ENCODE measurements around the gene ATG2A. TPM values are rescaled to one million over a fixed set of nuclear protein-coding genes. Genes with fewer than 3 reads are reported as not detected.

Gene ATG2A
- total RNA-seq, 3 donors from 2014 or later: 20.6 to 24.1 (median 21.7) TPM

DNA sequence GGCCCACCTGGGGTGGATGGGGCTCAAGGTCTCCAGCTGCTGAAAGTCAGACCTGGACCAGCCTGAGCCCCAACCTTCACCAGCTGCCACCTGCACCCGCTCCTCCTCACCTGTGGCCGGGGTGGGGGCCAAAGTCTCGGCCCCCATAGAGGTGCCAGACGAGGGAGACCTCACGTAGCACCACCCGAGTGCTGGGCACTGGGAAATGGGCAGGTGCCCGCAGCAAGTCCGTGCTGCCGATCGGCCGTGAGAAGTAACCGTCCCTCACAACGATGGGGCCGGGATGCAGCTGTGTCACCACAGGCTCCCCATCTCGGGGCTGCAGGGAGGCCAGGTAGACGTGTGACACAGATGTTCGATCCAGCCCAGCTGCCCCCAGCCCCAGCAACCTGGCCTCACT, 16.2 kb downstream of the ATG2A start:
- Mint-ChIP-seq H3K4me3 (no peak overlapping the region), H3K9me3 (no peaks in the 10 kb centered on the region), H3K36me3 (ENCODE audit: insufficient read depth) (peaks cover 16% of the 10 kb centered on the region), H3K4me1 (ENCODE audit: low read depth) (peaks cover 14% of the 10 kb centered on the region), H3K27me3 (ENCODE audit: low read depth) (no peaks in the 10 kb centered on the region)
- no peak for ATAC-seq
- DNase-seq: no peak

DNA sequence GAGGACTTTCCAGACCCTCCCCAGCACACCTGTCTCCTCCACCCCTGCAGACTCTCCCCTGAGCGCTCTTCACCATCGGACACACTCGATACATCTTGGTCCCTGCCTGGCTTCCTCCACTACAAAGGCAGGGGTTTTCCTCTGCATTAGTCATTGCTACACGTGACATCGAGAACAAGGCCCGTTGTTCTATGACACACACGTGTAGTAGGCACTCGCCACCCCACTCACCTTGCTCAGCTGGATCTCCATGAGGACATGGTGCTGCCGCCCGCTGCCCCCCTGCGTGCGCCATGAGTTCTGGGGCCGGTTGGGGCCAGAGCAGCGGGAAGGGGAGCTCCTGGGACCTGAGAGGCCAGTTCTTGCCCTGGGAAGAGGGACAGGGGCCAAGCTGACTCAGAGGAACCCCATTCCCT, 16.7 kb downstream of the ATG2A start:
- Mint-ChIP-seq H3K4me3 (peak overlapping the region; percentile 48), H3K9me3 (no peaks in the 10 kb centered on the region), H3K4me1 (ENCODE audit: low read depth) (peaks cover 14% of the 10 kb centered on the region), H3K36me3 (ENCODE audit: insufficient read depth) (peaks cover 16% of the 10 kb centered on the region), H3K27me3 (ENCODE audit: low read depth) (no peaks in the 10 kb centered on the region)
- peak; percentile 100 for ATAC-seq
- DNase-seq: peak; percentile 60

- DNase-seq (no peak), ATAC-seq (no peak)
- Mint-ChIP-seq H3K9me3 (no peaks in the 10 kb centered on the region), H3K27me3 (ENCODE audit: low read depth) (no peaks in the 10 kb centered on the region), H3K36me3 (ENCODE audit: insufficient read depth) (peaks cover 16% of the 10 kb centered on the region), H3K4me3 (no peak overlapping the region), H3K4me1 (ENCODE audit: low read depth) (peaks cover 16% of the 10 kb centered on the region)
Measured at GRCh38 chr11:64898541-64898940, 18.5 kb downstream of the ATG2A start.

DNA sequence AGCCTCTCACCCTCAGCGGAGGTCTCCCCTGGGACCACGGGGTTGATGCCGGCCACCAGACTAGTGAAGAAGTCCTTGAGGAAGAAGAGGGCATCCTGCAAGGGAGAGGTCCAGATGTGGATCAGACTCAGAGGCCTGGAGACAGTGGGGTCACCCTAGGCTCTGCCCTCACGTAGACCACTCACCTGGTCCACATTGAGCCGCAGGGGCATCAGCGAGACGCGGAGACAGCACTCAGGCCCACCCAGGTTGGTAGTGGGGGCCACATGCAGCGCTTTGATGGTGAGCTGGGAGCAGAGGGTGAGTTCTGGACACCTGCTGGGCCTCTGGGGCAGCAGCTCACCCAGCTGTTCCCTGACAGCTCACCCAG, 18.9 kb downstream of the ATG2A start:
- DNase-seq (no peak), ATAC-seq (no peak)
- no peak overlapping the region for H3K4me3 Mint-ChIP-seq
- H3K36me3 Mint-ChIP-seq (ENCODE audit: insufficient read depth): peaks cover 16% of the 10 kb centered on the region
- H3K9me3 Mint-ChIP-seq: no peaks in the 10 kb centered on the region
- H3K27me3 Mint-ChIP-seq (ENCODE audit: low read depth): no peaks in the 10 kb centered on the region
- H3K4me1 Mint-ChIP-seq (ENCODE audit: low read depth): peaks cover 16% of the 10 kb centered on the region

- DNase-seq: no peak
- Mint-ChIP-seq H3K36me3 (ENCODE audit: insufficient read depth) (peaks cover 16% of the 10 kb centered on the region), H3K4me3 (no peak overlapping the region), H3K27me3 (ENCODE audit: low read depth) (no peaks in the 10 kb centered on the region), H3K4me1 (ENCODE audit: low read depth) (peaks cover 16% of the 10 kb centered on the region), H3K9me3 (no peaks in the 10 kb centered on the region)
- ATAC-seq: no peak
Measured at GRCh38 chr11:64897381-64898075, 19.5 kb downstream of the ATG2A start.

- no peaks in the 10 kb centered on the region for H3K27me3 Mint-ChIP-seq (ENCODE audit: low read depth)
- no peak for DNase-seq
- H3K4me3 Mint-ChIP-seq: no peak overlapping the region
- peaks cover 11% of the 10 kb centered on the region for H3K36me3 Mint-ChIP-seq (ENCODE audit: insufficient read depth)
- peaks cover 15% of the 10 kb centered on the region for H3K4me1 Mint-ChIP-seq (ENCODE audit: low read depth)
- no peak for ATAC-seq
- no peaks in the 10 kb centered on the region for H3K9me3 Mint-ChIP-seq
Measured at GRCh38 chr11:64896448-64897022, 20.5 kb downstream of the ATG2A start.

GRCh38 chr11:64894812-64895452, 22.1 kb downstream of the ATG2A start:
- ATAC-seq (no peak), DNase-seq (no peak)
- Mint-ChIP-seq H3K27me3 (ENCODE audit: low read depth) (no peaks in the 10 kb centered on the region), H3K4me1 (ENCODE audit: low read depth) (peaks cover 6% of the 10 kb centered on the region), H3K36me3 (ENCODE audit: insufficient read depth) (peaks cover 7% of the 10 kb centered on the region), H3K4me3 (no peak overlapping the region), H3K9me3 (no peaks in the 10 kb centered on the region)

- DNase-seq: peak; percentile 93
- peak; percentile 97 for ATAC-seq
- peaks cover 3% of the 10 kb centered on the region for H3K36me3 Mint-ChIP-seq (ENCODE audit: insufficient read depth)
- peaks cover 2% of the 10 kb centered on the region for H3K4me1 Mint-ChIP-seq (ENCODE audit: low read depth)
- H3K9me3 Mint-ChIP-seq: no peaks in the 10 kb centered on the region
- H3K4me3 Mint-ChIP-seq: no peak overlapping the region
- H3K27me3 Mint-ChIP-seq (ENCODE audit: low read depth): no peaks in the 10 kb centered on the region
Measured at GRCh38 chr11:64894070-64894811, 22.8 kb downstream of the ATG2A start.

DNA sequence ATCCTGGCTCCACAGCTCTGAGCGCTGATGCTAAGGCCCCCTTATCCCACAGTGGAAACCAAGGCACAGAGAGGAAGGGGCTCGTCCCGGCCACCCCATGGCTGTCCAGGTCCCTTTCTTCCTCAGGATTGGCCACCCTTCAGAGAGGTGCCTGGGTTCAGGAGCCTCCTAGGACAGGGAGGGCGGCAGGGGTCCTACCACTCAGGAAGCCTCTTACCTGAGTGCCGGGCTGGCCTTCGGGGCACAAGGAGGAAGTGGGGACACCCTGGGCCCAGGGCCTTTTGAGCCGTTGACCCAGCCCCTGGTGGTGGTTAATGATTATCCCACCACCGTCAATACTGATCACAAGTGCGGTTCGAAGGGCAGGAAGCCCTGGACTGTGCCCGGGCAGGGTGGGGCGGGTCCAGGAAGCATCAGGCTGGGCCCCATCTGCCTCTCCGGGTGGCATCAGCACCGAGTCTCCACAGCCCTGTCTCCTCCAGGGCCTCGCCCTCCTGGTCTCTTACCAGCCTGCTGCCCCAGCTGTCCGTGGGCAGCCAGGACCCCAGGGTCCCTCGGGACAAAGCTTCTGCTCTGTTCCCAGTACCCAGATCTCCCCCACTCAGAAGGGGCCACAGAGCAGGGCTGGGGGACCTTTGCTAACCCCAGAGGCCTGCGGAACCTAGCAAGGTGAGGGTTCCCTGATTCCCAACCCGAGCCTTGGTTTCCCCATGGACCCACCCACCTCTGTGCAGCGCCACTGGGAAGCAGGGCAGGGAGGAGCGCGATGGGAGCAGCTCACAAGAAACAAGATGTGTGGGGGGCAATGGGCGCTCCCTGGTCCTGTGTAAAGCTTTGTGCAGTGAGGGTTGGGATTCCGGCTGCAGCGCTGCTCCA, 23.6 kb downstream of the ATG2A start:
- DNase-seq (no peak), ATAC-seq (no peak)
- Mint-ChIP-seq H3K4me1 (ENCODE audit: low read depth) (peaks cover 2% of the 10 kb centered on the region), H3K9me3 (no peaks in the 10 kb centered on the region), H3K36me3 (ENCODE audit: insufficient read depth) (peaks cover 2% of the 10 kb centered on the region), H3K27me3 (ENCODE audit: low read depth) (no peaks in the 10 kb centered on the region), H3K4me3 (no peak overlapping the region)

DNA sequence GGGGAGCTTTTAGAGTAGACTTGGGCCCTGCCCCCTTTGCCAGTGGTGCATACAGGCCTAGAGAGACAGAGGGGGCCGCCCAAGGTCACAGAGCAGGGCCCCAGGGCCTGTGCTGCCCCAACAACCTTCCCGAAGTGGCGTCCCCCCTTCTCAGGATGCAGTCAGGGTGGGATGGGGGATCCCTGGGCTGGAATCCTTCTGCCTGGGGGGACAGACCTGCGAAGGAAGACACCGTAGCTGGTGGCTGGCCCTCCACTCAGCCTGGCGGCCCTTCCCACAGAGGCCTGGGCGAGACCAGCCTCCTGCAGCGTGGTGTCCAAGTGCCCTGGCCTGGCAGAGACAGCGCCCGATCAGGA, 24.2 kb downstream of the ATG2A start:
- H3K4me3 Mint-ChIP-seq: no peak overlapping the region
- H3K36me3 Mint-ChIP-seq (ENCODE audit: insufficient read depth): peaks cover 2% of the 10 kb centered on the region
- no peak for DNase-seq
- ATAC-seq: no peak
- no peaks in the 10 kb centered on the region for H3K27me3 Mint-ChIP-seq (ENCODE audit: low read depth)
- H3K9me3 Mint-ChIP-seq: no peaks in the 10 kb centered on the region
- peaks cover 7% of the 10 kb centered on the region for H3K4me1 Mint-ChIP-seq (ENCODE audit: low read depth)

DNA sequence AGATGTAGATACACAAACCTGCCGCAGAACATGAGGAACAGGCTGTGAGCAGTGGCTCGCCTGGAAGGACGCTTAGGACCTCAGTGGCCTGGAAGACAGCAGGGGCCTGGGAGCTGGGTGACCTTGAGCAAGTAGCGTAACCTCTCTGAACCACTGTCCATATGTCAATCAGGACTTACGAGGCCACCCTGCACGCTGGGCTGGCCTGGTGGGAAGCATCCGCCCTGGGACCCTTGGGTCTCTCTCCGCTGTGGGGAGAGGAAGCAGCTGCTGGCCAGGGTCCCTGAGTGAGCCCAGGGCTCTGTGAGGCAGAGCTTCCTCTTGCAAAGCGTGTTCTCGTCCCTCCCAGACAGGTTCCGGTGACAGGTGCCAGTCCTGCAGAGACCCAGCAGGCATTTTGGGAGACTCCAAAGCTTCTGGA, 24.6 kb downstream of the ATG2A start:
- no peak for ATAC-seq
- peaks cover 2% of the 10 kb centered on the region for H3K36me3 Mint-ChIP-seq (ENCODE audit: insufficient read depth)
- H3K4me1 Mint-ChIP-seq (ENCODE audit: low read depth): peaks cover 8% of the 10 kb centered on the region
- no peaks in the 10 kb centered on the region for H3K9me3 Mint-ChIP-seq
- no peak for DNase-seq
- no peak overlapping the region for H3K4me3 Mint-ChIP-seq
- H3K27me3 Mint-ChIP-seq (ENCODE audit: low read depth): no peaks in the 10 kb centered on the region

GRCh38 chr11:64891880-64892279, 25.1 kb downstream of the ATG2A start:
- no peak for DNase-seq
- H3K36me3 Mint-ChIP-seq (ENCODE audit: insufficient read depth): no peaks in the 10 kb centered on the region
- H3K4me3 Mint-ChIP-seq: no peak overlapping the region
- H3K4me1 Mint-ChIP-seq (ENCODE audit: low read depth): peaks cover 11% of the 10 kb centered on the region
- no peaks in the 10 kb centered on the region for H3K27me3 Mint-ChIP-seq (ENCODE audit: low read depth)
- H3K9me3 Mint-ChIP-seq: no peaks in the 10 kb centered on the region
- no peak for ATAC-seq

- Mint-ChIP-seq H3K9me3 (no peaks in the 10 kb centered on the region), H3K4me3 (no peak overlapping the region), H3K36me3 (ENCODE audit: insufficient read depth) (no peaks in the 10 kb centered on the region), H3K27me3 (ENCODE audit: low read depth) (no peaks in the 10 kb centered on the region), H3K4me1 (ENCODE audit: low read depth) (peaks cover 11% of the 10 kb centered on the region)
- no peak for DNase-seq
- no peak for ATAC-seq
Measured at GRCh38 chr11:64891215-64891848, 25.7 kb downstream of the ATG2A start.
